SK-N-SH treated with all-trans-retinoic acid at 6 μM for 48 hours (cell line): ENCODE measurements around the gene SHROOM4.
A peak's percentile ranks its signal among the peaks of the same experiment; 100 is the strongest.

Experiments used
- ATAC-seq: fragments of 200-7000 bp; cut with Tn5 transposase; 3 replicates; pipeline ENCODE4 v1.9.1; 2020; ENCODE audit warnings: mild to moderate bottlenecking, moderate library complexity
- ARNTL ChIP-seq: fragments of 450-650 bp; formaldehyde crosslinking; IDR thresholded peaks from 2 replicates; pipeline ENCODE4 v1.5.0; 2020; ENCODE audit warnings: low read depth, mild to moderate bottlenecking, moderate library complexity, borderline replicate concordance
- BACH2 ChIP-seq: fragments of 250-450 bp; sonication (Bioruptor Pico); IDR thresholded peaks from 2 replicates; pipeline ENCODE4 v1.9.0; 2021; ENCODE audit warnings: mild to moderate bottlenecking, borderline replicate concordance
- CSDC2 ChIP-seq: fragments of 250-450 bp; sonication (Bioruptor Pico); IDR thresholded peaks from 2 replicates; pipeline ENCODE4 v1.5.0; 2020; ENCODE audit warnings: mild to moderate bottlenecking, moderate library complexity
- GLIS3 ChIP-seq: fragments of 250-450 bp; sonication (Bioruptor Pico); IDR thresholded peaks from 2 replicates; pipeline ENCODE4 v1.5.0; 2020; ENCODE audit warnings: mild to moderate bottlenecking, moderate library complexity
- ISL1 ChIP-seq: fragments of 250-450 bp; sonication (Bioruptor Pico); IDR thresholded peaks from 2 replicates; pipeline ENCODE4 v2.1.2; 2022; ENCODE audit warnings: mild to moderate bottlenecking, moderate library complexity
- OSR1 ChIP-seq: fragments of 250-450 bp; sonication (Bioruptor Pico); IDR thresholded peaks from 2 replicates; pipeline ENCODE4 v1.8.0; 2022; ENCODE audit warnings: moderate library complexity, mild to moderate bottlenecking, inconsistent platforms
- PPARA ChIP-seq: fragments of 250-450 bp; sonication (Bioruptor Pico); IDR thresholded peaks from 2 replicates; pipeline ENCODE4 v1.5.0; 2020; ENCODE audit warnings: mild to moderate bottlenecking, borderline replicate concordance
- RARB ChIP-seq: fragments of 250-450 bp; sonication (Bioruptor Pico); IDR thresholded peaks from 2 replicates; pipeline ENCODE4 v1.8.0; 2021; ENCODE audit warnings: mild to moderate bottlenecking, moderate library complexity
- SNAI2 ChIP-seq: fragments of 250-450 bp; sonication (Bioruptor Pico); IDR thresholded peaks from 2 replicates; pipeline ENCODE4 v1.5.0; 2020; ENCODE audit warnings: mild to moderate bottlenecking, moderate library complexity
- TCF4 ChIP-seq: fragments of 250-450 bp; sonication (Bioruptor Pico); IDR thresholded peaks from 2 replicates; pipeline ENCODE4 v1.8.0; 2021; ENCODE audit warnings: mild to moderate bottlenecking, moderate library complexity, borderline replicate concordance
- ZC3H10 ChIP-seq: fragments of 250-450 bp; sonication (Bioruptor Pico); IDR thresholded peaks from 2 replicates; pipeline ENCODE4 v1.5.1; 2021; ENCODE audit warnings: mild to moderate bottlenecking, moderate library complexity
- ZFP3 ChIP-seq: fragments of 250-450 bp; sonication (Bioruptor Pico); IDR thresholded peaks from 2 replicates; pipeline ENCODE4 v1.5.0; 2020; ENCODE audit warnings: mild to moderate bottlenecking, moderate library complexity
- ZFP30 ChIP-seq: fragments of 450-650 bp; formaldehyde crosslinking; IDR thresholded peaks from 2 replicates; pipeline ENCODE4 v1.5.0; 2022; ENCODE audit warnings: mild to moderate bottlenecking, moderate library complexity
- ZNF565 ChIP-seq: fragments of 450-650 bp; formaldehyde crosslinking; conservative IDR thresholded peaks from 2 replicates; pipeline ENCODE4 v1.5.0; 2020; ENCODE audit warnings: low read depth, mild to moderate bottlenecking, moderate library complexity
- ZNF70 ChIP-seq: fragments of 450-650 bp; formaldehyde crosslinking; IDR thresholded peaks from 2 replicates; pipeline ENCODE4 v1.5.0; 2020; ENCODE audit warnings: mild to moderate bottlenecking, moderate library complexity
- ZNF8 ChIP-seq: fragments of 450-650 bp; formaldehyde crosslinking; IDR thresholded peaks from 2 replicates; pipeline ENCODE4 v1.5.0; 2020; ENCODE audit warnings: mild to moderate bottlenecking, moderate library complexity
- TF ChIP-seq, protein P1 (sequence below): fragments of 250-450 bp; sonication (Bioruptor Pico); IDR thresholded peaks from 2 replicates; pipeline ENCODE4 v1.5.1; 2020; ENCODE audit warnings: low read depth, mild to moderate bottlenecking, moderate library complexity
- TF ChIP-seq, protein P2 (sequence below): fragments of 250-450 bp; sonication (Bioruptor Pico); IDR thresholded peaks from 2 replicates; pipeline ENCODE4 v1.8.0; 2020; ENCODE audit warnings: mild to moderate bottlenecking, moderate library complexity, borderline replicate concordance
- TF ChIP-seq, protein P3 (sequence below): fragments of 250-450 bp; sonication (Bioruptor Pico); IDR thresholded peaks from 2 replicates; pipeline ENCODE4 v1.8.0; 2021; ENCODE audit warnings: low read depth, mild to moderate bottlenecking, moderate library complexity, borderline replicate concordance
- TF ChIP-seq, protein P4 (sequence below): fragments of 250-450 bp; sonication (Bioruptor Pico); IDR thresholded peaks from 2 replicates; pipeline ENCODE4 v1.5.1; 2021; ENCODE audit warnings: mild to moderate bottlenecking, moderate library complexity
- TF ChIP-seq, protein P5 (sequence below): fragments of 250-450 bp; sonication (Bioruptor Pico); IDR thresholded peaks from 2 replicates; pipeline ENCODE4 v1.5.0; 2020; ENCODE audit warnings: mild to moderate bottlenecking, moderate library complexity

The SHROOM4 gene

DNA sequence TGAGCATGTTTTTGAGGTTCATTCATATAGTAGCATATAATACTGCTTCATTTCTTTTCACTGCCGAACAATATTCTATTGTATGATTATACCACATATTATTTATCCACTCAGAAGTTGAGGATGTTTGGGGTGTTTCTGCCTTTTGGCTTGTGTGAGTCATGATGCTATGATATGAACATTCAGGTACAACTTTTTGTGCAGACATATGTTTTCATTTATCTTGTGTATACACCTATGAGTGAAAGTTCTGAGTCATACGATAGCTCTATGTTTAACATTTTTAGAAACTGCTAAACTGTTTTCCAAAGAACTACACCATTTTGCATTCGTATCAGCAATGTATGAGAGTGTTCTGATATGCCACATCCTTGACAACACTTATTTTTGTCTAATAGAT, 57.7 kb downstream of the SHROOM4 start:
- no peak for ATAC-seq
- TF ChIP-seq RARB (no peak), SNAI2 (no peak), PPARA (no peak), ISL1 (no peak), ARNTL (CRISPR knock-in tag) (no peak), ZNF70 (CRISPR knock-in tag) (no peak), ZFP3 (CRISPR knock-in tag) (no peak), BACH2 (CRISPR knock-in tag) (no peak), TCF4 (CRISPR knock-in tag) (no peak), ZNF8 (CRISPR knock-in tag) (no peak), ZFP30 (no peak), ZNF565 (no peak)
- TF ChIP-seq, protein P1, sequence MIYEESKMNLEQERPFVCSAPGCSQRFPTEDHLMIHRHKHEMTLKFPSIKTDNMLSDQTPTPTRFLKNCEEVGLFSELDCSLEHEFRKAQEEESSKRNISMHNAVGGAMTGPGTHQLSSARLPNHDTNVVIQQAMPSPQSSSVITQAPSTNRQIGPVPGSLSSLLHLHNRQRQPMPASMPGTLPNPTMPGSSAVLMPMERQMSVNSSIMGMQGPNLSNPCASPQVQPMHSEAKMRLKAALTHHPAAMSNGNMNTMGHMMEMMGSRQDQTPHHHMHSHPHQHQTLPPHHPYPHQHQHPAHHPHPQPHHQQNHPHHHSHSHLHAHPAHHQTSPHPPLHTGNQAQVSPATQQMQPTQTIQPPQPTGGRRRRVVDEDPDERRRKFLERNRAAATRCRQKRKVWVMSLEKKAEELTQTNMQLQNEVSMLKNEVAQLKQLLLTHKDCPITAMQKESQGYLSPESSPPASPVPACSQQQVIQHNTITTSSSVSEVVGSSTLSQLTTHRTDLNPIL (CRISPR knock-in tag) = no peak
- TF ChIP-seq, protein P2, sequence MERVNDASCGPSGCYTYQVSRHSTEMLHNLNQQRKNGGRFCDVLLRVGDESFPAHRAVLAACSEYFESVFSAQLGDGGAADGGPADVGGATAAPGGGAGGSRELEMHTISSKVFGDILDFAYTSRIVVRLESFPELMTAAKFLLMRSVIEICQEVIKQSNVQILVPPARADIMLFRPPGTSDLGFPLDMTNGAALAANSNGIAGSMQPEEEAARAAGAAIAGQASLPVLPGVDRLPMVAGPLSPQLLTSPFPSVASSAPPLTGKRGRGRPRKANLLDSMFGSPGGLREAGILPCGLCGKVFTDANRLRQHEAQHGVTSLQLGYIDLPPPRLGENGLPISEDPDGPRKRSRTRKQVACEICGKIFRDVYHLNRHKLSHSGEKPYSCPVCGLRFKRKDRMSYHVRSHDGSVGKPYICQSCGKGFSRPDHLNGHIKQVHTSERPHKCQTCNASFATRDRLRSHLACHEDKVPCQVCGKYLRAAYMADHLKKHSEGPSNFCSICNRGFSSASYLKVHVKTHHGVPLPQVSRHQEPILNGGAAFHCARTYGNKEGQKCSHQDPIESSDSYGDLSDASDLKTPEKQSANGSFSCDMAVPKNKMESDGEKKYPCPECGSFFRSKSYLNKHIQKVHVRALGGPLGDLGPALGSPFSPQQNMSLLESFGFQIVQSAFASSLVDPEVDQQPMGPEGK = no peak
- TF ChIP-seq, protein P3, sequence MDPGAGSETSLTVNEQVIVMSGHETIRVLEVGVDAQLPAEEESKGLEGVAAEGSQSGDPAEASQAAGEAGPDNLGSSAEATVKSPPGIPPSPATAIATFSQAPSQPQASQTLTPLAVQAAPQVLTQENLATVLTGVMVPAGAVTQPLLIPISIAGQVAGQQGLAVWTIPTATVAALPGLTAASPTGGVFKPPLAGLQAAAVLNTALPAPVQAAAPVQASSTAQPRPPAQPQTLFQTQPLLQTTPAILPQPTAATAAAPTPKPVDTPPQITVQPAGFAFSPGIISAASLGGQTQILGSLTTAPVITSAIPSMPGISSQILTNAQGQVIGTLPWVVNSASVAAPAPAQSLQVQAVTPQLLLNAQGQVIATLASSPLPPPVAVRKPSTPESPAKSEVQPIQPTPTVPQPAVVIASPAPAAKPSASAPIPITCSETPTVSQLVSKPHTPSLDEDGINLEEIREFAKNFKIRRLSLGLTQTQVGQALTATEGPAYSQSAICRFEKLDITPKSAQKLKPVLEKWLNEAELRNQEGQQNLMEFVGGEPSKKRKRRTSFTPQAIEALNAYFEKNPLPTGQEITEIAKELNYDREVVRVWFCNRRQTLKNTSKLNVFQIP (CRISPR knock-in tag) = no peak
- TF ChIP-seq, protein P4, sequence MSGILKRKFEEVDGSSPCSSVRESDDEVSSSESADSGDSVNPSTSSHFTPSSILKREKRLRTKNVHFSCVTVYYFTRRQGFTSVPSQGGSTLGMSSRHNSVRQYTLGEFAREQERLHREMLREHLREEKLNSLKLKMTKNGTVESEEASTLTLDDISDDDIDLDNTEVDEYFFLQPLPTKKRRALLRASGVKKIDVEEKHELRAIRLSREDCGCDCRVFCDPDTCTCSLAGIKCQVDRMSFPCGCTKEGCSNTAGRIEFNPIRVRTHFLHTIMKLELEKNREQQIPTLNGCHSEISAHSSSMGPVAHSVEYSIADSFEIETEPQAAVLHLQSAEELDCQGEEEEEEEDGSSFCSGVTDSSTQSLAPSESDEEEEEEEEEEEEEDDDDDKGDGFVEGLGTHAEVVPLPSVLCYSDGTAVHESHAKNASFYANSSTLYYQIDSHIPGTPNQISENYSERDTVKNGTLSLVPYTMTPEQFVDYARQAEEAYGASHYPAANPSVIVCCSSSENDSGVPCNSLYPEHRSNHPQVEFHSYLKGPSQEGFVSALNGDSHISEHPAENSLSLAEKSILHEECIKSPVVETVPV (CRISPR knock-in tag) = no peak
- TF ChIP-seq, protein P5, sequence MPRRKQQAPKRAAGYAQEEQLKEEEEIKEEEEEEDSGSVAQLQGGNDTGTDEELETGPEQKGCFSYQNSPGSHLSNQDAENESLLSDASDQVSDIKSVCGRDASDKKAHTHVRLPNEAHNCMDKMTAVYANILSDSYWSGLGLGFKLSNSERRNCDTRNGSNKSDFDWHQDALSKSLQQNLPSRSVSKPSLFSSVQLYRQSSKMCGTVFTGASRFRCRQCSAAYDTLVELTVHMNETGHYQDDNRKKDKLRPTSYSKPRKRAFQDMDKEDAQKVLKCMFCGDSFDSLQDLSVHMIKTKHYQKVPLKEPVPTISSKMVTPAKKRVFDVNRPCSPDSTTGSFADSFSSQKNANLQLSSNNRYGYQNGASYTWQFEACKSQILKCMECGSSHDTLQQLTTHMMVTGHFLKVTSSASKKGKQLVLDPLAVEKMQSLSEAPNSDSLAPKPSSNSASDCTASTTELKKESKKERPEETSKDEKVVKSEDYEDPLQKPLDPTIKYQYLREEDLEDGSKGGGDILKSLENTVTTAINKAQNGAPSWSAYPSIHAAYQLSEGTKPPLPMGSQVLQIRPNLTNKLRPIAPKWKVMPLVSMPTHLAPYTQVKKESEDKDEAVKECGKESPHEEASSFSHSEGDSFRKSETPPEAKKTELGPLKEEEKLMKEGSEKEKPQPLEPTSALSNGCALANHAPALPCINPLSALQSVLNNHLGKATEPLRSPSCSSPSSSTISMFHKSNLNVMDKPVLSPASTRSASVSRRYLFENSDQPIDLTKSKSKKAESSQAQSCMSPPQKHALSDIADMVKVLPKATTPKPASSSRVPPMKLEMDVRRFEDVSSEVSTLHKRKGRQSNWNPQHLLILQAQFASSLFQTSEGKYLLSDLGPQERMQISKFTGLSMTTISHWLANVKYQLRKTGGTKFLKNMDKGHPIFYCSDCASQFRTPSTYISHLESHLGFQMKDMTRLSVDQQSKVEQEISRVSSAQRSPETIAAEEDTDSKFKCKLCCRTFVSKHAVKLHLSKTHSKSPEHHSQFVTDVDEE = no peak
- TF ChIP-seq, all 23 proteins: peak for 0

DNA sequence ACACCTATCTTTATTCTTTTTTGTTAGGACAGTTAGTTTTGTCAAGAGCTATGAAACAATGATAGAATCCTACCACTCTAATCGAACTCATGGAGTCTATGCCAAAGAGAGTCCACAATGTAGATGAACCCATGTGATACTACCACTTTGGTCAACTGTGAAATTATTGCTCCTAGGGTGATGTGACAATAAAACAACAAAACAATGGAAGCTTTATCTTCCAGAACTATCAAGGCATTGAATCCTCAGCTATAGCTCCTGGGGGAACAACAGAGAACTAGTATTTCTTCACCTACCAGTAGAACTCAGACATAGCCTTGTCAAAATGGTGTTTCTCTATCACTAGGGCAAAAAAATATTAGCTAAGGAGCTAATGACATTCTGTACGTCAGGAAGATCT, 62.9 kb downstream of the SHROOM4 start:
- no peak for ATAC-seq
- TF ChIP-seq ZNF565 (no peak), BACH2 (CRISPR knock-in tag) (no peak), ZFP3 (CRISPR knock-in tag) (no peak), ZC3H10 (CRISPR knock-in tag) (no peak)

DNA sequence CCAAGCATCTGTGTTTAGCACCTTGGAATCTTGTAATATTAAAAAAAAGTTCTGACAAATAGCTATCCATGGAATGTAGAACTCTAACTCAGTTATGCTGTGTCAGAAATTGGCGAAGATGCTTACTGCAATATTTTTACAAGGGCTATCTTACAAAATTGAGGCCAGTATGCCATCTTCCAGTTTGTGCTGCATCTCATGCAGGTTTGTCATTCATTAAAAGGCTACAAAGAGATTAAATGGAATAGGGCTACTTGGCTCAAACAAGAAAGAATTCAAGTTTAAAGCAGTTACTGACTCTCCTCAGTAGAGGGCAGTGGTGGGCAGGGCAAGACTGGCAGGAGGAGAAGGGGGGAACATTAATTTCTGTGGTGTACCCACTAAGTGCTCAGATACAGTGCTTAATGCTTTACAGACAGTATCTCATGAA, 66.5 kb downstream of the SHROOM4 start:
- ATAC-seq = peak; percentile 70
- TF ChIP-seq, protein P1 (CRISPR knock-in tag) = no peak
- no peak for TF ChIP-seq BACH2 (CRISPR knock-in tag)
- no peak for TF ChIP-seq ZNF565
- no peak for TF ChIP-seq ISL1
- TF ChIP-seq SNAI2 = no peak
- no peak for TF ChIP-seq ZNF8 (CRISPR knock-in tag)
- no peak for TF ChIP-seq CSDC2 (CRISPR knock-in tag)
- TF ChIP-seq ZC3H10 (CRISPR knock-in tag) = no peak
- TF ChIP-seq, protein P3 (CRISPR knock-in tag) = no peak
- TF ChIP-seq PPARA = no peak
- TF ChIP-seq, protein P4 (CRISPR knock-in tag) = no peak
- TF ChIP-seq GLIS3 (CRISPR knock-in tag) = no peak
- no peak for TF ChIP-seq OSR1 (CRISPR knock-in tag)
